HCT116 (cell line): Measurements from ENCODE around the gene RPP25. TPM values are rescaled to one million over a fixed set of nuclear protein-coding genes. Genes with fewer than 3 reads are reported as not detected.

Experiments used
- ATAC-seq: fragments of 200-7000 bp; cut with Tn5 transposase; 2 replicates; pipeline ENCODE4 v1.9.1; 2020; ENCODE audit warnings: mild to moderate bottlenecking, moderate library complexity
- BruUV-seq: library from RNA; stranded (reverse); fragments of 400-500 nt; replicated peaks from 2 replicates; lab custom pipeline; 2021; lab: Mats Ljungman, UMichigan
- CTCF ChIA-PET: fragments of 300-600 bp; sonication (Branson Sonifier 250); formaldehyde crosslinking; loops from one replicate; lab custom pipeline; 2021; ENCODE audit warnings: antibody characterized with exemption; lab: Charles Lee
- POLR2A ChIA-PET: fragments of 300-600, 350-600 bp; sonication (Branson Sonifier 250); formaldehyde crosslinking; loops from one replicate; lab custom pipeline; 2021; ENCODE audit warnings: antibody characterized with exemption; lab: Charles Lee
- RAD21 ChIA-PET, 2 experiments: fragments of 300-600 bp; sonication (Branson Sonifier 250); formaldehyde crosslinking; loops; one replicate each; lab custom pipeline; 2023; ENCODE audit warnings: low total read pairs in 2 of 2; ENCODE audit not compliant: uncharacterized antibody in 2 of 2, unreplicated experiment in 2 of 2, low non-redundant PET in 1 of 2; lab: Charles Lee
- DNase-seq: peaks from one replicate; pipeline ENCODE4 v3.0.0-alpha.2; 2010; ENCODE audit warnings: low read depth, low spot score
- H2AFZ ChIP-seq: fragments of 200-600 bp; shearing (Covaris generic), sonication (generic); 2 replicates; pipeline ENCODE4 v1.6.1; 2017; ENCODE audit warnings: low read depth, mixed run types, mixed read lengths, antibody characterized with exemption, low read length; ENCODE audit not compliant: poor library complexity, severe bottlenecking
- H3K27ac ChIP-seq: 2 replicates; pipeline ENCODE4 v1.5.1; 2012; ENCODE audit warnings: low read depth, low read length
- H3K27me3 ChIP-seq: fragments of 200-600 bp; sonication (generic); 2 replicates; pipeline ENCODE4 v1.6.1; 2016; ENCODE audit warnings: mixed run types, low read length, mixed read lengths; ENCODE audit not compliant: insufficient read depth
- H3K36me3 ChIP-seq, 2 experiments: fragments of 200-500 bp in 1 of 2; fragments of 200-600 bp in 1 of 2; sonication (Bioruptor generic) in 1 of 2; sonication (generic) in 1 of 2; 2 replicates each; pipeline versions ENCODE4 v1.5.1 to v1.6.1; 2014 to 2016; ENCODE audit warnings: low read length in 2 of 2, inconsistent platforms in 1 of 2, mixed read lengths in 1 of 2, mixed run types in 1 of 2; ENCODE audit not compliant: insufficient read depth in 2 of 2, control insufficient read depth in 1 of 2
- H3K4me1 ChIP-seq, 2 experiments: fragments of 200-600 bp in 1 of 2; sonication (generic) in 1 of 2; 2 replicates each; pipeline versions ENCODE4 v1.5.1 to v1.6.1; 2012 to 2017; ENCODE audit warnings: low read length in 2 of 2, inconsistent platforms in 1 of 2, mild to moderate bottlenecking in 1 of 2, mixed read lengths in 1 of 2, mixed run types in 1 of 2, moderate library complexity in 1 of 2; ENCODE audit not compliant: insufficient read depth in 2 of 2, control insufficient read depth in 1 of 2
- H3K4me2 ChIP-seq: fragments of 200-600 bp; sonication (generic); 2 replicates; pipeline ENCODE4 v1.6.1; 2017; ENCODE audit warnings: mixed run types, low read length, mixed read lengths
- H3K4me3 ChIP-seq, 2 experiments: fragments of 200-600 bp in 1 of 2; sonication (generic) in 1 of 2; replicated peaks in 1 of 2; 2 replicates each; pipeline ENCODE4 v1.5.1; 2011 to 2016; ENCODE audit warnings: low read length in 2 of 2, control low read depth in 1 of 2, low read depth in 1 of 2, mild to moderate bottlenecking in 1 of 2, mixed read lengths in 1 of 2, mixed run types in 1 of 2
- H3K79me2 ChIP-seq: fragments of 200-600 bp; sonication (generic); 2 replicates; pipeline ENCODE4 v1.6.1; 2017; ENCODE audit warnings: mild to moderate bottlenecking, mixed run types, low read length, moderate library complexity, mixed read lengths; ENCODE audit not compliant: insufficient read depth
- H3K9ac ChIP-seq: fragments of 200-600 bp; sonication (generic); 2 replicates; pipeline ENCODE4 v1.6.1; 2016; ENCODE audit warnings: low read length, mixed read lengths
- H3K9me2 ChIP-seq: fragments of 200-600 bp; sonication (generic), shearing (Covaris generic); 2 replicates; pipeline ENCODE4 v1.6.1; 2017; ENCODE audit warnings: mixed run types, mild to moderate bottlenecking, moderate library complexity; ENCODE audit not compliant: insufficient read depth
- H3K9me3 ChIP-seq, 2 experiments: fragments of 200-500 bp in 1 of 2; fragments of 200-600 bp in 1 of 2; sonication (Bioruptor generic) in 1 of 2; sonication (generic) in 1 of 2; 2 replicates each; pipeline ENCODE4 v1.6.1; 2014 to 2017; ENCODE audit warnings: low read length in 2 of 2, mixed read lengths in 2 of 2, inconsistent platforms in 1 of 2, low read depth in 1 of 2, mild to moderate bottlenecking in 1 of 2, mixed run types in 1 of 2, moderate library complexity in 1 of 2; ENCODE audit not compliant: control insufficient read depth in 1 of 2, insufficient read depth in 1 of 2
- H4K20me1 ChIP-seq: fragments of 200-600 bp; sonication (generic), shearing (Covaris generic); 2 replicates; pipeline ENCODE4 v1.6.1; 2017; ENCODE audit warnings: mixed run types, mild to moderate bottlenecking, moderate library complexity; ENCODE audit not compliant: insufficient read depth
- CBX3 ChIP-seq: IDR thresholded peaks from 2 replicates; pipeline ENCODE4 v1.6.1; 2012; ENCODE audit warnings: low read depth
- CEBPB ChIP-seq: IDR thresholded peaks from 2 replicates; pipeline ENCODE4 v1.6.1; 2012; ENCODE audit warnings: low read depth
- EGR1 ChIP-seq: IDR thresholded peaks from 2 replicates; pipeline ENCODE4 v1.6.1; 2012; ENCODE audit warnings: low read depth
- ELF1 ChIP-seq: IDR thresholded peaks from 2 replicates; pipeline ENCODE4 v1.6.1; 2012; ENCODE audit warnings: low read depth, borderline replicate concordance
- EZH2 ChIP-seq: fragments of 200-600 bp; sonication (generic); IDR thresholded peaks from 2 replicates; pipeline ENCODE4 v1.6.1; 2017; ENCODE audit warnings: antibody characterized with exemption, mixed run types
- FOSL1 ChIP-seq: IDR thresholded peaks from 2 replicates; pipeline ENCODE4 v1.6.1; 2012; ENCODE audit warnings: low read depth
- POLR2A ChIP-seq: IDR thresholded peaks from 2 replicates; pipeline ENCODE4 v1.7.0; 2011; ENCODE audit warnings: borderline replicate concordance; ENCODE audit not compliant: insufficient read depth, insufficient read length; ENCODE audit errors: extremely low read depth
- POLR2AphosphoS5 ChIP-seq: IDR thresholded peaks from 2 replicates; pipeline ENCODE4 v1.6.1; 2011; ENCODE audit warnings: mild to moderate bottlenecking, low read depth, low read length, moderate library complexity
- REST ChIP-seq: IDR thresholded peaks from 2 replicates; pipeline ENCODE4 v1.6.1; 2012; ENCODE audit warnings: low read depth
- SIN3A ChIP-seq: IDR thresholded peaks from 2 replicates; pipeline ENCODE4 v1.6.1; 2012; ENCODE audit warnings: low read depth
- SRF ChIP-seq: IDR thresholded peaks from 2 replicates; pipeline ENCODE4 v1.6.1; 2012; ENCODE audit warnings: low read depth
- TCF7L2 ChIP-seq: IDR thresholded peaks from 2 replicates; pipeline ENCODE4 v1.7.0; 2011; ENCODE audit warnings: borderline replicate concordance, inconsistent platforms; ENCODE audit not compliant: insufficient read depth, insufficient read length; ENCODE audit errors: extremely low read depth
- YY1 ChIP-seq: IDR thresholded peaks from 2 replicates; pipeline ENCODE4 v1.6.1; 2011; ENCODE audit warnings: low read length, low read depth, moderate library complexity, mild to moderate bottlenecking; ENCODE audit not compliant: insufficient replicate concordance; ENCODE audit errors: extremely low read depth
- intact Hi-C: fragments of 100-400 bp; cut with micrococcal nuclease; formaldehyde crosslinking; loops from 2 replicates; pipeline ENCODE4 v1.10.0; 2022
- total RNA-seq: library from RNA; stranded (reverse); gene quantifications from one replicate; pipeline ENCODE4 v1.2.1, GENCODE V29; 2021; ENCODE audit not compliant: unreplicated experiment
- TF ChIP-seq, protein P1 (sequence below), 3 experiments: fragments of 200-600 bp in 1 of 3; sonication (generic) in 1 of 3; IDR thresholded peaks in 2 of 3; conservative IDR thresholded peaks in 1 of 3; 2 replicates each; pipeline ENCODE4 v1.5.1; 2012 to 2017; ENCODE audit warnings: low read depth in 2 of 3, low read length in 2 of 3, antibody characterized with exemption in 1 of 3, borderline replicate concordance in 1 of 3, control low read depth in 1 of 3, mild to moderate bottlenecking in 1 of 3, mixed read lengths in 1 of 3, mixed run types in 1 of 3, moderate library complexity in 1 of 3; ENCODE audit not compliant: insufficient read depth in 1 of 3
- TF ChIP-seq, protein P2 (sequence below): IDR thresholded peaks from 2 replicates; pipeline ENCODE4 v1.6.1; 2012

RPP25 gene
- total RNA-seq, 1 experiment from 2014 or later, result 5.9 TPM

DNA sequence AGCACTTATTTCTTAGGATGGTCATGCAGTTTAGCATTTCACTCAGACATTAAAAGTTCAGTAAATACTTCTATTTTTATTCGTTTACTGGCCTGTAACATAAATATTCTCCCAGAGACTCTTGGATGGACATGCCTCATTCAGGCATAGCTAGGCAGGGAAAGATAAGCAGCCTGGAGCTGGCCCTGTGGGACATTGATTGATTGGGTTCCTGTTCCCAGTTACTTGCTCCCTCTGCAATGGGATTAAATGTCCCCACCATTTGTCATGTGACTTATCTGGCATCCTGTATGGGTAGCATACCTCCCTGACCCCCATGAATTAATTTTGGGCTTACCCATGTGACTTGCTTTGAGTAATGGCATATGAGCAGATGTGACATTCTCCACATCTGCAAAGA, 36.0 kb upstream of the RPP25 start:
- intact Hi-C loops, result no loop called here
- POLR2A ChIA-PET, result no interaction called here
- Histone ChIP-seq H4K20me1 (no peaks in the 10 kb centered on the region), H3K27ac (no peak overlapping the region), H3K4me3 (no peak overlapping the region), H3K4me1 (peaks cover 0 to 5% of the 10 kb centered on the region in 2 experiments; a peak in 1 of 4 replicates), H3K9me3 (no peaks in the 10 kb centered on the region), H3K9ac (no peak overlapping the region), H3K79me2 (no peaks in the 10 kb centered on the region), H3K9me2 (no peaks in the 10 kb centered on the region), H3K4me2 (no peak overlapping the region), H2AFZ (no peak overlapping the region), H3K27me3 (peaks cover 7% of the 10 kb centered on the region; the same call in 1 of the 2 replicates), H3K36me3 (no peaks in the 10 kb centered on the region)
- RAD21 ChIA-PET, result no interaction called here
- CTCF ChIA-PET, result no interaction called here
- TF ChIP-seq, protein P1, sequence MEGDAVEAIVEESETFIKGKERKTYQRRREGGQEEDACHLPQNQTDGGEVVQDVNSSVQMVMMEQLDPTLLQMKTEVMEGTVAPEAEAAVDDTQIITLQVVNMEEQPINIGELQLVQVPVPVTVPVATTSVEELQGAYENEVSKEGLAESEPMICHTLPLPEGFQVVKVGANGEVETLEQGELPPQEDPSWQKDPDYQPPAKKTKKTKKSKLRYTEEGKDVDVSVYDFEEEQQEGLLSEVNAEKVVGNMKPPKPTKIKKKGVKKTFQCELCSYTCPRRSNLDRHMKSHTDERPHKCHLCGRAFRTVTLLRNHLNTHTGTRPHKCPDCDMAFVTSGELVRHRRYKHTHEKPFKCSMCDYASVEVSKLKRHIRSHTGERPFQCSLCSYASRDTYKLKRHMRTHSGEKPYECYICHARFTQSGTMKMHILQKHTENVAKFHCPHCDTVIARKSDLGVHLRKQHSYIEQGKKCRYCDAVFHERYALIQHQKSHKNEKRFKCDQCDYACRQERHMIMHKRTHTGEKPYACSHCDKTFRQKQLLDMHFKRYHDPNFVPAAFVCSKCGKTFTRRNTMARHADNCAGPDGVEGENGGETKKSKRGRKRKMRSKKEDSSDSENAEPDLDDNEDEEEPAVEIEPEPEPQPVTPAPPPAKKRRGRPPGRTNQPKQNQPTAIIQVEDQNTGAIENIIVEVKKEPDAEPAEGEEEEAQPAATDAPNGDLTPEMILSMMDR (IDR thresholded peaks at IDR 0.05 in 2 of 3, conservative IDR thresholded peaks at IDR 0.05 in 1 of 3; ENCODE audit: borderline replicate concordance in 1 of 3, insufficient read depth in 1 of 3, low read depth in 2 of 3, low read length in 2 of 3), result no peak
- TF ChIP-seq FOSL1 (no peak), ELF1 (no peak), EGR1 (no peak), REST (no peak), TCF7L2 (no peak), CBX3 (no peak), SRF (no peak), YY1 (no peak), POLR2AphosphoS5 (no peak), POLR2A (no peak), CEBPB (no peak), EZH2 (no peak), SIN3A (no peak)
- TF ChIP-seq, protein P2, sequence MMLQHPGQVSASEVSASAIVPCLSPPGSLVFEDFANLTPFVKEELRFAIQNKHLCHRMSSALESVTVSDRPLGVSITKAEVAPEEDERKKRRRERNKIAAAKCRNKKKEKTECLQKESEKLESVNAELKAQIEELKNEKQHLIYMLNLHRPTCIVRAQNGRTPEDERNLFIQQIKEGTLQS, result no peak
- no peak for ATAC-seq
- no TSS peak for BruUV-seq
- no peak for DNase-seq
